Measurements from ENCODE around the gene DELE1.
"Not testable (repeated sequence)": the region's sequence is repeated elsewhere in the genome, so short reads cannot be mapped to it uniquely, and the experiment has no call there.

Gene DELE1

DNA sequence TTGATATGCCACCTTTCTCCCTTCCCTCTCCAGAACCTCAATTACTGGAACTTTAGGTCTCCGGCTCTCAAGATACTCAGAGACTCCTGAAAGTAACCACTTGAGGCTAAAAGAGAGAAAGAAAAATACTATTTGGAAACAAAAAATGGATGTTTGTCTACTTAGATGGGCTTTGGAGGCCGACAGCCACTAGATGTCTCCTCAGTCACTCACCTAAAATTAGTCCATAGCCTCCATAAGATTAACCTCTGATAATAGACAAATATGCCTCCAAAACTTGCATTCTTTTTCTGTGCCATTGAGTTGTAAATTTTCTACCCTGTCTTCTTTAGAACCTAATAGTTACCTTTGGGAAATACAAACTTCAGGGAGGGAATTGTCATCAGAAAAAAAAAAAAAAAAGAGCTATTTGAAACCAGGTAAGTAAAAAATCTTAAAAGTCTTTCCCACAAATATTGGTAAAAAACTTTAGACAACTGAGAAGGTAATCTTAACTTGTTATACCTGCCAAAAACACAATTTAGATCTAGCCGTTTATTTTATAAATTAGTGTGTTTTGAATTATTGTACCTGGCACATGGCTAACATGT lies 34.3 kb upstream of the DELE1 start:
- no peak for DNase-seq (ENCODE audit: low read depth in 2 of 2)

DNA sequence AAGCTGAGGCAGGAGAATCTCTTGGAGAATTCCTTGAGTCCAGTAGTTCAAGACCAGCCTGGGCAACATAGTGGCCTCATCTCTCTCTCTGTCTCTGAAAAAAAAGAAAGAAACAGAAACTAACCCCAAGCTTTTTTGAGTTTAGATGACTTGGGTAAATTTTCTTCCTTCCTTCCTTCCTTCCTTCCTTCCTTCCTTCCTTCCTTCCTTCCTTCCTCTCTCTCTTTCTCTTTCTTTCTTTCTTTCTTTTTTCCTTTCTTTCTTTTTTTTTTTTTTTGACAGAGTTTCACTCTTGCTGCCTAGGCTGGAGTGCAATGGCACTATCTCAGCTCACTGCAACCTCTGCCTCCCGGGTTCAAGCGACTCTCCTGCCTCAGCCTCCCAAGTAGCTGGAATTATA lies 33.2 kb upstream of the DELE1 start:
- not testable (repeated sequence) for DNase-seq (ENCODE audit: low read depth in 2 of 2)

DNA sequence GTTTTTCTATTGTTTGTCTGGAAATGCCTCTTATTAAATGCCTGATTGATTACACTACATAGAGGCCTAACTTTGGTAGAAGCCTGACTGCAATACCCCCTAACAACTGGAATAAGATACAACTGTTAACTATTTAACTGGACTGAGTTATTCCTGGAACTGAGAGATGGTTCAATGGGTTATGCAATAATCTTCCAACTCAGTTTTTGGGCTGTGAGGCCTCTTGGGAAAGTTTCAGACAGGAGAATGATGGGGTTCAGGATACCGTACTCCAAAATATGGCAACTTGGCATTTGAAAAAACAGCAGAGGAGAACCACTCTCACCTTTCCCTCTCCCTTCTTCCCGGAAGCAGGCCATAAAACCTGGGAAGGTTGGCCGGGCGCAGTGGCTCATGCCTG lies 26.2 kb upstream of the DELE1 start:
- no peak for DNase-seq (ENCODE audit: low read depth in 2 of 2)

DNA sequence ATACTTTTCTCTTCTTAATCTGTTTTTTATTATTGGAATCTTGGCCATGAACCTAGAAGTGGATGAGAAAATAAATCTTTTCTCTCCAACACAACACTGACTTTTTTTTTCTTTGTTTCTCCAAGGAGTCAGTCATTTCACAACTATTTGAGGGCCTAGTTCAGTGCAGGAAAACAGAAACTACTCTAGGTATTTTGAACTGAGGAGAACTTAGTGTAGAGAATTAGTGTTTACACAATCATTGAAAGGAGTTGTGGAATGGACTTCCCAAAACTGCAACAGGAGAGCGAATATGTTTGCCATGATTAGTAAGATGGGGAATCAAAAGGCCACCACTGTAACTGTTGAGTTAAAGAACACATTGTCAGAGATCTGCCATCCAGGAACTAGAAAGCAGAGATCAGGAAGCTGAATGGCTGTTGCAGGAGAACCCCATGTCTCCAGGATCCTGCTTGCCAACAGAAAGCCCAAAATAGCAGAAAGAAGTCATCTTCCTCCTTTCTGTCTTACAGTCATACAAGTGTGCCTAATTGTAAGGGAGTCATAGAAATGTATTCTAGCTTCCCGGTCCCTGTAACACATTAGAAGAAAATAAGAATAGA lies 25.1 kb upstream of the DELE1 start:
- DNase-seq (ENCODE audit: low read depth in 2 of 2) = no peak

DNA sequence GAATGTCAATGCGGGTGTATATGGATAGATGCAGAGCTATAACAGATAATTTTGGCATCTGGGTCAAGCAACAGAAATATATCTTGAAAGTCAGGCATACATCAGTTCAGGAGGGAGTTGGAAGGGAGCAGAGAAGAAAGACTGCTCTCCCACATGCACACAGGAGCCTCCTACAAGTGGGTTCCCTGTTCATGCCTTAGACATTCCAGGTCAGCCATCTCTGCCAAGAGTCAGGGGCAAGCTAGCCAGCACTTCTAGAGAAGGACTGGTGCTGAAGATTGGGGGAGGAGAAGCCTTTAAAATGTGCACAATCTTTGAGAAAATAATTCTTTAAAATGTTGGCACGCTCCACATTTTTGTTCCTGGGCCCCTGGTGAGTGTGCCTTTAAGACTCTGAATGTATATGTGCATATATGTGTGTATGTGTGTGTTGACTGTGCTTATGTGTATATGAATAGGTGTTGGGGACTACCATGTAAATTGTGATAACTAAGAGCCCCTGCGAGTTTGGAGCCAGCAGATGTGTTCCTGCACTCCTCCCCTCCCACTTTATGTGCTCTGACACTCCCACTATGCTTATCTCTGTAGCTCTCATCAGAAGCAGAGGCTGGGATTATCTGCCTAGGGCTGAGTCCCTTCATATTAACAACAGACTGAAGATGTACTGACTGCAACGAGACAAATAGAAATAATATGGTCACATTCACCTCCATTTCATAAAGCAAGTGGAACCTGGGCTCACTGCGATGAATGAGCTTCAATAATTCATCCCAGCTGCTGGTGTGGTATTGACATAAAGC lies 21.5 kb upstream of the DELE1 start:
- no peak for DNase-seq (ENCODE audit: low read depth in 2 of 2)

DNA sequence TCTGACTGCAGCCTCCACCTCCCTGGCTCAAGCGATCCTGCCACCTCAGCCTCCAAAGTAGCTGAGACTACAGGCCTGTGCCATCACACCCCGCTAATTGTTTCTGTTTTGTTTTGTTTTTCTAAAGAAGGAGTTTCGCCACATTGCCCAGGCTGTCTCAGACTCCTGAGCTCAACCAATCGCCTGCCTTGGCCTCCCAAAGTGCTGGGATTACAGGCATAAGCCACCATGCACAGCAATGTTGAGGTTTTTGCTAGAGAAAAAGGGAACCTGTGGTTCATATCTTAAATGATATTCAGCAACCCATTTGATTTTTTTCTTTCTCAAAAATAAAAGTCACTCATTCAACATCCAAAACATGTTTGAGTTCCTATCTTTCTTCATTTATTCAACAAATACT lies 20.4 kb upstream of the DELE1 start:
- no peak for DNase-seq (ENCODE audit: low read depth in 2 of 2)

DNA sequence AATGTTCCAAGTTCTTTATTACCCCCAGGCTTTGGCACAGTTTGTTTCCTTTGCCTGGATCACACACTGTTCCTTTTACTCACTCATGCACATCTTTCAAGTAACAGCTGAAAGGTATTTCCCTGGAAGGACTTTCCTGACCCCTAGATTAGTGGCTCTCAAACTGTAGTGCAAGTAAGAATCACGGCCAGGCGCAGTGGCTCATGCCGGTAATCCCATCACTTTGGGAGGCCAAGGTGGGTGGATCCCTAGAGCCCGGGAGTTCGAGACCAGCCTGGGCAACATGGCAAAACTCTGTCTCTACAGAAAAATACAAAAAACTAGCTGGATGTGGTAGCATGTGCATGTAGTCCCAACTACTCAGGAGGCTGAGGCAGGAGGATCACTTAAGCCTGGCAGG lies 19.1 kb upstream of the DELE1 start:
- DNase-seq (ENCODE audit: low read depth in 2 of 2) = no peak

DNA sequence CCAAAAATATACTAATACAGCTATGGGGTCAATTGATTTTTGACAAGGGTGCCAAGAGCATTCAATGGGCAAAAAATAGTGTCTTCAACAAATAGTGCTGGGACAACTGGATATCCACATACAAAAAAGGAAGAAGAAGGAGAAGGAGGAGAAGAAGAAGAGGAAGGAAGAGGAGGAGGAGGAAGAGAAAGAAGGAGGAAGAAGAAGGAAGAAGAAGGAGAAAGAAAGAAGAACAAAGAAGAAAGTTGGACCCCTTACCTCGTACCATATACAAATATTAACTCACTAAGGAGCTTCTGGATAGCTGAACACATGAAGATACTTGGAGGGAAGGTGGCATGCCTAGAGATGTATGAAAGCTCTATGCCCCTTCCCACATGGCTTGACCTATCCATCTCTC lies 17.2 kb upstream of the DELE1 start:
- DNase-seq (ENCODE audit: low read depth in 2 of 2) = no peak

DNA sequence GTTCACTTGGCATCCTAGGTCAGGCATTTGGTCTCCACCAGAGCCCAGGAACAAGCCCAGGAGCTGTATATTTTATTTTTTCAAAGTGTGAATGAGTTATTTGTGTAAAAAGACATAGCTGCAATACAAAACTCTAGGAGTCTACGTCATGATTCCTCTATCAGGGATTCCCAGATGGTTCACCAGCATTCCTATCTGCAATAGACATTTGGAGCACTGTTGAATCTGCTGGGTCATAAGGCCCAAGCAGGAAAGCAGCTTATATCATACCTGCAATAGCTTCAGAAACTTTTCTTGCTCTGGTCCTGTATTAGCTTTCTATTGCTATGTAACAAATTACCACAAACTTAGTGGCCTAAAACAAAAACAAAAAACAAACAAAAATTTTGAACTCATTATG lies 16.7 kb upstream of the DELE1 start:
- no peak for DNase-seq (ENCODE audit: low read depth in 2 of 2)

DNA sequence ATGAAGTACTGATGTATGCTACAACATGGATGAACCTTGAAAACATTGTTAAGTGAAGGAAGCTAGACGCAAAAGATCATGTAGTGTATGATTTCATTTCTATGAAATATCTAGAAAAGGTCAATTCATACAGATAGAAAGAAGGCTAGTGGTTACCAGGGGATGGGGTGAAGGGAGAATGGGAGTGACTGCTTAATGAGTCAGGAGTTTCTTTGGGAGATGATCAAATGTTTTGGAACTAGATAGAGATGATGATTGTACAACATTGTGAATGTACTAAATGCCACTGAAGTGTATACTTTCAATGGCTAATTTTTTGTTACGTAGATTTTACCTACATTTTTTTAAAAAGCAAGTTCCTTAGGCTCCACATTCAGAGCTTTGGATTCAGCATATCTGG lies 14.9 kb upstream of the DELE1 start:
- DNase-seq (ENCODE audit: low read depth in 2 of 2) = no peak

DNA sequence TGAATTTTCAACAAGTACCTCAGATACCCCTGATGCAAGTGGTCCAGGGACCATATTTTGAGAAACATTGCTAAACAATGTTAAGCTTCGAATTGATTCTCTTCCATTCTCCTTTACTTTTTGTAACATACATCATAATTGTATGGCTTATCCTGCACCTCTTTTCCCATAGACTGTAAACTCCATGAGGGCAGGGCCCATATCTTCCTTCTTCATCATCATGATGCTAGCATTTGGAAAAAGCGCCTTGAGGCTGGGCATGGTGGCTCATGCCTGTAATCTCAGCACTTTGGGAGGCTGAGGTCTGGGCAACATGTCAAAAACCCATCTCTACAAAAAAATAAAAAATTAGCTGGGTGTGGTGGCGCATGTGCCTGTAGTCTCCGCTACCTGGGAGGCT lies 14.5 kb upstream of the DELE1 start:
- DNase-seq (ENCODE audit: low read depth in 2 of 2) = no peak

DNA sequence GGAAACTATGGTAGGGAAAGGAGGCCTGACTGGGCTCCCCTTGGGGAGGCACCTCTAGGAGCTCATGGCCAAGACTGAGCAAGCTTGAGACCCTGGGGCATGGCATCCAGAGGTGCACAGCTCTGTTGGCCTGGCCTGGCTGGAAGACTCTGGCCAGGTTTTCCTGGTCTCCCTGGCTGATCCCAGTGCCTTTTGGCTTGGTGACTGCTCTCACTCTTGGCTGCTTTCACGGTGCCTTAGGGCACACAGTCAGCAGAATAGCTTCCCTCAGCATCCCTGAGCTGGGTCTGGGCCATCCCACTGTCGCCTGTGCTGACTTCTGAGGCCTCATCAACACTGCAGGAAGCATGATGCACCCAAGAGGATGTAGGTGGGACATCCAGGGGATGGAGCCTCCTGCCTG lies 13.4 kb upstream of the DELE1 start:
- no peak for DNase-seq (ENCODE audit: low read depth in 2 of 2)

DNA sequence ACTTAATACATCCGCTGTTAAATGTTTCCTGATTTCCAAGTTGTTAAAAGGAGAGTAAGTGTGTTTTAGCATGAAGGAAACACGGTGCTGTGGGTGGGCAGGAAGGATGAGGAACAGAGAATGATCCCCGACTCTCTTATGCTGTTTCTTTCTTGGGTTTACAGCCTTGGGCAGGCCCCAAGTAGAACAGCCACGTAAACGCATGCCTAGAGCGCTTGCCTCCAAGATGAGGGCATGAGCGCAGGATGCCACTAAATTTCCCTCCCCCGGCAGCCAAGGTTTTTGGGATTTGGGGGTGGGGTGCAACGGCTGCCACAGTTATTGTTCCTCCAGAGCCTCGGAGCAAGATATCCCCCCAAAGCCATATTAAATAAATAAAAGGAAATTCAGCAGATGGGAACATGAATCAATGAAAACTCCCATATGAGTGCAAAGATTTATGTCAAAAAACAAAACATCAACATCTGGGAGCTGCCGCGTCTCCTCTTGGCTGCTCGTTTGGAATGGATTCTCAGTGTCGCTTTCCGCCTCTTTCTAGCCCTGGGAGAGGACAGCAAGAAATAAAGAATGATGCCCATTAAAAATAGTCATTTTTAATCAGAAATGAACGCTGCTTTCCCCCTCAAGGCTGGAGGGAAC lies 10.0 kb upstream of the DELE1 start:
- no peak for DNase-seq (ENCODE audit: low read depth in 2 of 2)

DNA sequence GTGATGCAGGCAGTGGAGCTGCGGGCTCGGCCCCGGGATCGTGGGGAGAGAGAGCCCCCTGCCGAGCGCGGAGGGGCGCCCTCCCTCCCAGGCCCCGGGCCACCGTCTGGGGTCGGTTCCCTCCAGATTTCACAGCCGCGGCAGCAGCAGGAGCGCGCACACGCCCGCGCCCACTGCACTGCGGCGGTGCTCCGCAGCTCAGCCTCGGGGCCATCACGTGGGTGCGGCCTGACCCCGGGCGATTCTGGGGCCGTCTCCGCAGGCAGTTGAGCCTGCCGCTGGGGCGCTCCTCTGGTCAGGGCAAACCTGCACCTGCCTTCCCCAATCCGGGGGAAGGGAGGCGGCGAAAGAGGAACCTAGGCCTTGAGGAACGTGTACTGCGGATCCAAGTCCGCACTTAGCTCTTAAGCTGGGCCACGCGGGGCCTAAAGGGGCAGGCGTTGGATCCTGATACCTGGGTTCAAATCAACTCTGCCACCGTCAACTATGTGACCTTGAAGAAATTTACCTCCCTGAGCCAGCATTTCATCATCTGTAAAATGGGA lies 9.4 kb upstream of the DELE1 start:
- peak in 1 of 2 donors; percentile 8 for DNase-seq (ENCODE audit: low read depth in 2 of 2)

DNA sequence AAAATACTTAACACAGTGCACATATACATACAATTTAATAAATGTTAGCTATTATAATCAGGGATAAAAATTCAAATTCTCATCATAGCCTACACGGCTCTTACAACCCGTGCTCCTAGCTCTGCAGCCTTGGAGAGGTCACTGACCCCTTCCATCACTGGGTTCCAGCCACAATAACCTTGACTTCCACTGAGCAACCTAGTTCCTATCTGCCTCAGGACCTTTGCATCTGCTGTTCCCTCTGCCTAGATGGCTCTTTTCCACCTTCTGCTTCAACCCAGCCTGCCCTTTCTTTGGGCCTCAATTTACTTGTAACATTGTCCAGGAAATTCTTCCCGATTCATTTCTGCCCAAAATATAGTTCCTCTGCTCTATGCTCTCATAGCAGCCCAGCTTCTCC lies 8.9 kb upstream of the DELE1 start:
- DNase-seq (ENCODE audit: low read depth in 2 of 2) = no peak

DNA sequence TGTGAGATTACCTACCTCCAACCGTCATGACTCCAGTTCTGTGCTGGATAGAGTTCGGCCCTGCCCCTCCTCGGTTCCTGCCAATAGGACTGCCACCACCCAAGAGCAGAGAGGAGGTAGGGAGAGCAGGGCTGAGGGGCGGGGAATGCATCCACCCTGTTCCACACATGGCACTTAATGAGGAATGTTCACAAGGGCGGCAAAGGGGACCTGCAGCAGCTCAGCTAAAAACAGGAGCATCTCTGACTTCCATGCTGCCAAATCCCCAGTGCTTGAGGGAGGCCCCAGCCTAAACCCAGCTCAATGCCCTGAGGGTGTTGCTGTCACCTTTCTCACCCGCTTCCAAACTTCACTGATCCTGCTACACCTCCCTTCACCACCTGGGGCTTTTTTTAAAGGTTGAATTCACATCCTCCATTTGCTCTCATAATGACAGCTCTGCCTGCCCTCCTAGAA lies 7.8 kb upstream of the DELE1 start:
- no peak for DNase-seq (ENCODE audit: low read depth in 2 of 2)

DNA sequence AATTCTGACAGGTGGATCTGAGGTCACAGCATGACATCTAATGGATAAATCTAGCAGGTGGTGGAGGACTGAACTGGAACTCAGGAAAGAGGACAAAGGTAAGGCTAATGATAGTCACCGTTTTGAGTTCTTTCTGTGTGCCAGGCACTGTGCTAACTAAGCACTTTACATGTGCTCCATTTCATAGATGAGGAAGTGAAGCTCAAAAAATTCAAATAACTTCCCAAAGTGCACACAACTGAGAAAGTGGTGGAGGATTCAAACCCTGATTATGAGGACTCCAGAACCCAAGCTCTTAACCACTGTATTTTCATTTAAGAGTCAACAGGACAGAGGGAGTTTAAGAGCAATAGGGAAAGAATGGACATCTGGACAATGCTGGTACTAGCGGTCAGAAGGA lies 7.1 kb upstream of the DELE1 start:
- DNase-seq (ENCODE audit: low read depth in 2 of 2) = no peak

DNA sequence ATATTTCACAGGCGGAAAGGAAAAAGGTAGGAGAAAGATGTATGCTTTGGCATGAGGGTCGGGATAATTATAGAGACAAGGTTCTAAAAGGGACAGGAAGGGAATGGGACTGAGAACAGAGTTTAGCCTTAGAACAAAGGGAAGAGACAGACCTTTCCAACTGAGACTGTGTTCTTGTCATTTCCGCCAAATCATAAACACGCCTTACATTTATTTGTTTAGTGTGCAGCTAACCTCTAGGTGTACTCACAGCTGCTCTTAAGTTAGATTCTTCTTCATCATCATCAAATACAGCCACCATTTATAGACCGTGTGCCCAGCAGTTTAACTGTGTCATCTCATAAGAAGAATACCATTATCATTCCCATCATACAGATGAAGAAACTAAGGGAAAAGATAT lies 5.9 kb upstream of the DELE1 start:
- DNase-seq (ENCODE audit: low read depth in 2 of 2) = no peak

DNA sequence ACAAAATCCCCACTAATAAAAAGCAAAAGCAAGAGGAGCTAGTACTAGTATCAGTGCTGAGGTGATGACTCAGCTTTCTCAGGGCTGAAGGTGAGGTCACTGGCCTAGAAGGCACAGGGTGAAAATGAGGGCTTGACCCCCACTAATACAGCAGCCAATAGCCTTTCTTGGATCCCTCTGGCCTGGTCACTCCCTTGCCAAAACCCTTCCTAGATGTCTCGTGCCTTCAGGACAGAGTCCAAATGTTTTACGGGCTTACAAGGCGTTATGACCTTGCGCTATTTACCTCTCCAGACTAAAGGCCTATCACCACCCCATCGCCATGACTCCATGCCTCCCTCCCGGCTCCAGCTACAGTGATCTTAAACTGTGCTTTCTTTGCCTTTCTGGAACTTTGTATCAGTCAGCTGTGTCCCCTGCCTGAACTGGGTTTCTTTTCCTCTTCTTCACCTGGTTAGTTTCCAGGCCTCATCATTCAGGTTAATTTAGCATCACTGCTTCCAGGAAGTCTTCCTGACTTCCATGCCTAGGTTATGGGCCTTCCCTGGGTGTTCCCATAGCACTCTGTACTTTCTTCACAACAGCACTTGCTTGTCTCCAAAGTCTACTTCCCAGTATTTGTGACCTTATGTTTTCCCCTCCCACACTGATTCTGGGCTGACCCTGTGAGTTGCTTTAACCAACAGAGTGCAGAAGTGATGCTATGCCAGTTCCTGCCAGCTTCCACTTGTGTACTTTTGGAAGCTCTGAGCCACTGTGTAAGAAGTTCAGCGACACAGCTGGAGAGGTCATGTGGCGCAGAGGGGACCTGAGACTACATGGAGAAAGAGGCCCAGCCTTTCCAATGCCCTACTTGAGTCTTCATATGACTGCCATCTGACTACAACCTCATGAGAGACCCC lies 4.2 kb upstream of the DELE1 start:
- no peak for DNase-seq (ENCODE audit: low read depth in 2 of 2)

DNA sequence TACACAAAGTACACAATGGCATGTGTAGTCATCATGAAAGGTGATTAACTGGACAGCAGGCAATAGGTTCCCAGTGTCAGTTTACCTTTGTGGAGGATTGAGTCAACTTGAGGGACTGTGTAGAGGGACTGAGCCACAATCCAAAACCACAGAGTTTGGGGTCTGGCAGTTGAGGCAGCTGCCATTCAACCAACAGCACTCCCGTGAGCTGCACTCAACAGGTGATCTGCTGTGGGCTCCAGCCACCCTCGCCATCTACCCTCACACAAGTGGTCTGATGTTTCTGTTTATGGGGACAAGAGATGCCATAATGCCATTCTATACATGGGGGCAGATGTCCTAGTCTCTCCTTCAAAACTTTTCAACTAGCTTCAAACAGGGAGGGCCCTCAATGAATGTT lies 2.9 kb upstream of the DELE1 start:
- DNase-seq (ENCODE audit: low read depth in 2 of 2) = no peak

DNA sequence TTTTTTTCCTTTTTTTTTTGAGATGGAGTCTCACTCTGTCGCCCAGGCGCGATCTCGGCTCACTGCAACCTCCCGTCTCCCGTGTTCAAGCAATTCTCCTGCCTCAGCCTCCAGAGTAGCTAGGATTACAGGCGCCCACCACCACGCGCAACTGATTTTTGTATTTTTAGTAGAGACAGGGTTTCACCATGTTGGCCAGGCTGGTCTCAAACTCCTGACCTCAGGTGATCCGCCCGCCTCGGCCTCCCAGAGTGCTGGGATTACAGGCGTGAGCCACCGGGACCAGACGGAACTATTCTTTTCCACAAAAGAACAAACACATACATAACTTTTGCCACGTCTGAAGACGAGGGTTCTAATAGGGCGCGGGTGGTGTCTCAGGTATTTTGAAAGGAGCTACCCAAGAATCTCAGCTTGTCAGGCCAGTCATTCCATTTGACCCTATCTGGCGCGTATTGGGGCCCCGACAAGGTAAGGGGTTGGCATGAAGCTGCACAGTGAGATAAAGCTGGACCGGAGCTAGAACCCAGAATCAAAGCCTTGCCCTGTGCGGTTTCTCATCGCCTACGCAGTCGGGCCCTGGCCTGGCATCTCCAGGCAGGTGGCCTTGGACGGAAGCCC lies 734 bp upstream of the DELE1 start:
- not testable (repeated sequence) for DNase-seq (ENCODE audit: low read depth in 2 of 2)
